Cardiac muscle cell (in vitro differentiated cells and primary cell): ENCODE measurements around the gene GH2. TPM values are rescaled to one million over a fixed set of nuclear protein-coding genes. Genes with fewer than 3 reads are reported as not detected.

ENCODE experiments used
- DNase-seq, 2 donors: peaks; one replicate each; pipeline versions ENCODE4 v3.0.0 to v3.0.0-alpha.2; 2010 to 2017; ENCODE audit warnings: low read depth in 1 of 2, low spot score in 1 of 2
- H3K27ac ChIP-seq: fragments of 200-600 bp; sonication (generic); 2 replicates; pipeline ENCODE4 v1.5.1; 2016
- H3K27me3 ChIP-seq: fragments of 200-600 bp; sonication (generic); 2 replicates; pipeline ENCODE4 v1.6.0; 2016; ENCODE audit warnings: control low read depth
- H3K36me3 ChIP-seq: fragments of 200-600 bp; sonication (generic); 2 replicates; pipeline ENCODE4 v1.5.1; 2016; ENCODE audit warnings: control low read depth
- H3K4me1 ChIP-seq: fragments of 200-600 bp; sonication (generic); 2 replicates; pipeline ENCODE4 v1.8.1; 2017; ENCODE audit warnings: low read depth, mild to moderate bottlenecking, mixed run types
- H3K4me3 ChIP-seq: fragments of 200-600 bp; sonication (generic); 2 replicates; pipeline ENCODE4 v1.5.1; 2016; ENCODE audit warnings: mild to moderate bottlenecking
- H3K9me3 ChIP-seq: fragments of 200-600 bp; sonication (generic); 2 replicates; pipeline ENCODE4 v1.5.1; 2017; ENCODE audit warnings: low read depth, mild to moderate bottlenecking, control low read depth
- polyA plus RNA-seq: library from polyadenylated mRNA; unstranded; fragments of >200 nt; fragmentation: Nextera tagmentation; extraction: Ambion mirVana; gene quantifications from 2 replicates; pipeline ENCODE4 v1.2.1, GENCODE V29; 2016
- total RNA-seq: library from RNA; depleted of rRNA; stranded (reverse); fragments of >200 nt; gene quantifications from 2 replicates; pipeline ENCODE4 v1.2.3, GENCODE V29; 2016
- TF ChIP-seq, protein P1 (sequence below): IDR thresholded peaks from 2 replicates; pipeline ENCODE4 v1.5.1; 2012; ENCODE audit warnings: low read depth, mild to moderate bottlenecking, low read length

The GH2 gene
- total and polyA plus RNA-seq, 2 experiments from 2014 or later: 0.35 TPM; not detected in 1

DNA sequence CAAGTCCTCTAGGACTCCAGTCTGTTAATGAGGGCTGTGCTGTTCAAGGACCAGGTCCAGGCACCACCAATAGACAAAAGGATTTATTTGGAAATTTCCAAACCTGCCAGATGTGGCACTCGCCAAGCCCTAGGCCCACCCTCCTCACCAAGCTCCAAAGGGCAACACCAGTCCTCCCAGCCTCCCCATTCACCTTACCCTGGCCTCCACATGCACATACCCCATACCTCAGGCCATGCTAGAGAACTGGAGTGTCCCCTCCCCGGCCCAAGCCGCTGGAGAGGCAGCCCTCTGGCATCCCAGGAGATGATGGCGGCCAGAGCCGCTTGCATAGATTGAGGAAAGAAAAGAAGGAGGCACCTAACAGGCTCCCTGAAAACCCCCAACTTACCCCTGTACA, 49.7 kb downstream of the GH2 start:
- peak overlapping the region; percentile 14 for H3K27ac ChIP-seq
- H3K27me3 ChIP-seq: no peaks in the 10 kb centered on the region
- peaks cover 5% of the 10 kb centered on the region for H3K4me1 ChIP-seq
- DNase-seq: no peak
- H3K4me3 ChIP-seq: no peak overlapping the region
- H3K36me3 ChIP-seq: peaks cover 38% of the 10 kb centered on the region
- no peaks in the 10 kb centered on the region for H3K9me3 ChIP-seq
- TF ChIP-seq, protein P1, sequence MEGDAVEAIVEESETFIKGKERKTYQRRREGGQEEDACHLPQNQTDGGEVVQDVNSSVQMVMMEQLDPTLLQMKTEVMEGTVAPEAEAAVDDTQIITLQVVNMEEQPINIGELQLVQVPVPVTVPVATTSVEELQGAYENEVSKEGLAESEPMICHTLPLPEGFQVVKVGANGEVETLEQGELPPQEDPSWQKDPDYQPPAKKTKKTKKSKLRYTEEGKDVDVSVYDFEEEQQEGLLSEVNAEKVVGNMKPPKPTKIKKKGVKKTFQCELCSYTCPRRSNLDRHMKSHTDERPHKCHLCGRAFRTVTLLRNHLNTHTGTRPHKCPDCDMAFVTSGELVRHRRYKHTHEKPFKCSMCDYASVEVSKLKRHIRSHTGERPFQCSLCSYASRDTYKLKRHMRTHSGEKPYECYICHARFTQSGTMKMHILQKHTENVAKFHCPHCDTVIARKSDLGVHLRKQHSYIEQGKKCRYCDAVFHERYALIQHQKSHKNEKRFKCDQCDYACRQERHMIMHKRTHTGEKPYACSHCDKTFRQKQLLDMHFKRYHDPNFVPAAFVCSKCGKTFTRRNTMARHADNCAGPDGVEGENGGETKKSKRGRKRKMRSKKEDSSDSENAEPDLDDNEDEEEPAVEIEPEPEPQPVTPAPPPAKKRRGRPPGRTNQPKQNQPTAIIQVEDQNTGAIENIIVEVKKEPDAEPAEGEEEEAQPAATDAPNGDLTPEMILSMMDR: no peak

DNA sequence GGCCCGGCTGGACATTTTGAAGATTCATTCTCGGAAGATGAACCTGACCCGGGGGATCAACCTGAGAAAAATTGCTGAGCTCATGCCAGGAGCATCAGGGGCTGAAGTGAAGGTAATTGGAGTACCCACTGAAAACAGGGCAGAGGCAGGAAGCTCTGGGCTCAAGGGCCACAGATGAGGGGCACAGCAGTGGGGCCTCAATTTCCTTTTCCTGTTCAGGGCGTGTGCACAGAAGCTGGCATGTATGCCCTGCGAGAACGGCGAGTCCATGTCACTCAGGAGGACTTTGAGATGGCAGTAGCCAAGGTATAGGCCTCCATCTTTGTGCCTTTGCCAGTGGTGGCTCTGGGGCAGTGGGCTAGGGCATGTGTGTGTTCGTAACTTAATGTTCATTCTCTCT, 50.2 kb downstream of the GH2 start:
- H3K27me3 ChIP-seq: no peaks in the 10 kb centered on the region
- TF ChIP-seq, protein P1: no peak
- peak overlapping the region; percentile 14 for H3K27ac ChIP-seq
- DNase-seq: no peak
- peaks cover 38% of the 10 kb centered on the region for H3K36me3 ChIP-seq
- H3K4me3 ChIP-seq: no peak overlapping the region
- H3K9me3 ChIP-seq: no peaks in the 10 kb centered on the region
- peaks cover 5% of the 10 kb centered on the region for H3K4me1 ChIP-seq

DNA sequence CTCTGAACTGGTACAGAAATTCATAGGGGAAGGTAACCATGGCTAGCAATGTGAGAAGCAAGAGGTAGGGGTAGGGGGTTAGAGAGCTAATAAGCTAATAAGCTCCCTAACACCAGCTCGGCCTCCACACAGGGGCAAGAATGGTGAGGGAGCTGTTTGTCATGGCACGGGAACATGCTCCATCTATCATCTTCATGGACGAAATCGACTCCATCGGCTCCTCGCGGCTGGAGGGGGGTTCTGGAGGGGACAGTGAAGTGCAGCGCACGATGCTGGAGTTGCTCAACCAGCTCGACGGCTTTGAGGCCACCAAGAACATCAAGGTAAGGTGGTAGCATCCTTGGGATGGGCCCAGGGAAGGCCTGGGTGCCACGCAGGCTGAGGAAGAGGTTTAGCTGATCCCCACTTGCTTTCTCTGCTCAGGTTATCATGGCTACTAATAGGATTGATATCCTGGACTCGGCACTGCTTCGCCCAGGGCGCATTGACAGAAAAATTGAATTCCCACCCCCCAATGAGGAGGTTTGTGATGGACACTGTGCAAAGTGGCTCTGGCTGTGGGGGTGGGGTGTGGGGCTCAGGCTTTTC, 50.7 kb downstream of the GH2 start:
- Histone ChIP-seq H3K27ac (no peak overlapping the region), H3K4me1 (peaks cover 5% of the 10 kb centered on the region), H3K36me3 (peaks cover 35% of the 10 kb centered on the region), H3K9me3 (no peaks in the 10 kb centered on the region), H3K4me3 (no peak overlapping the region), H3K27me3 (no peaks in the 10 kb centered on the region)
- TF ChIP-seq, protein P1: no peak
- no peak for DNase-seq

DNA sequence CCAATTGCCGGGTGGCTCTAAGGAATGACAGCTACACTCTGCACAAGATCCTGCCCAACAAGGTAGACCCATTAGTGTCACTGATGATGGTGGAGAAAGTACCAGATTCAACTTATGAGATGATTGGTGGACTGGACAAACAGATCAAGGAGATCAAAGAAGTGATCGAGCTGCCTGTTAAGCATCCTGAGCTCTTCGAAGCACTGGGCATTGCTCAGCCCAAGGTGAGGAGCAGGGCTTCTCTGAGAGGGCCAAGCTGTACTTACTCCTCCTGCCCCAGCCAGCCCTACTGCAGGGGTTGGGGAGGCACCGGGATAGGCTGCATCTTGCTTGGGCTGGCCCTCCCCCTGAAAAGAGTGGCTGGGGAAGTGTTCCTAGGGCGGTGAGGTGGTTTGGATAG, 51.5 kb downstream of the GH2 start:
- H3K36me3 ChIP-seq: peaks cover 35% of the 10 kb centered on the region

More for the DNA sequence above, 51.5 kb downstream of the GH2 start:
- H3K9me3 ChIP-seq: no peaks in the 10 kb centered on the region
- no peaks in the 10 kb centered on the region for H3K27me3 ChIP-seq
- no peak overlapping the region for H3K27ac ChIP-seq
- TF ChIP-seq, protein P1: no peak
- DNase-seq: no peak
- H3K4me1 ChIP-seq: peaks cover 8% of the 10 kb centered on the region
- H3K4me3 ChIP-seq: no peak overlapping the region

Other genes with a start within 250 kb of the GH2 start
- 58.8 and 76.3 TPM in 2 replicates for gene LIMD2, start 181.8 kb downstream of the GH2 start, total RNA-seq
- gene LIMD2, start 181.8 kb downstream of the GH2 start, polyA plus RNA-seq: 58.6 and 74.1 TPM in 2 replicates
- 22.7 and 30.3 TPM in 2 replicates for gene STRADA, start 140.1 kb downstream of the GH2 start, total RNA-seq
- 43.2 and 53.1 TPM in 2 replicates for gene STRADA, start 140.1 kb downstream of the GH2 start, polyA plus RNA-seq
- 27.6 and 30.0 TPM in 2 replicates for gene CCDC47, start 108.3 kb downstream of the GH2 start, total RNA-seq
- gene CCDC47, start 108.3 kb downstream of the GH2 start, polyA plus RNA-seq: 54.7 and 56.5 TPM in 2 replicates
- 49.0 and 91.0 TPM in 2 replicates for gene DDX42, start 107.8 kb downstream of the GH2 start, total RNA-seq
- 58.1 and 71.6 TPM in 2 replicates for gene DDX42, start 107.8 kb downstream of the GH2 start, polyA plus RNA-seq
- gene PSMC5, start 54.5 kb downstream of the GH2 start, total RNA-seq: 42.7 and 57.7 TPM in 2 replicates
- gene PSMC5, start 54.5 kb downstream of the GH2 start, polyA plus RNA-seq: 144 and 230 TPM in 2 replicates
- 43.1 and 47.2 TPM in 2 replicates for gene FTSJ3, start 54.3 kb downstream of the GH2 start, total RNA-seq
- gene FTSJ3, start 54.3 kb downstream of the GH2 start, polyA plus RNA-seq: 52.2 and 57.3 TPM in 2 replicates
- gene SMARCD2, start 39.3 kb downstream of the GH2 start, total RNA-seq: 39.2 and 67.6 TPM in 2 replicates
- 40.3 and 45.4 TPM in 2 replicates for gene SMARCD2, start 39.3 kb downstream of the GH2 start, polyA plus RNA-seq
- not detected in 2 replicates for gene CSH2, start 8.3 kb downstream of the GH2 start, total RNA-seq
- not detected in 2 replicates for gene CSH2, start 8.3 kb downstream of the GH2 start, polyA plus RNA-seq
- gene CSH1, start 14.6 kb upstream of the GH2 start, total RNA-seq: not detected in 2 replicates
- not detected in 2 replicates for gene CSH1, start 14.6 kb upstream of the GH2 start, polyA plus RNA-seq
- not detected in 2 replicates for gene CSHL1, start 29.3 kb upstream of the GH2 start, total RNA-seq
- not detected in 2 replicates for gene CSHL1, start 29.3 kb upstream of the GH2 start, polyA plus RNA-seq
- gene GH1, start 36.9 kb upstream of the GH2 start, total RNA-seq: not detected in 2 replicates
- gene GH1, start 36.9 kb upstream of the GH2 start, polyA plus RNA-seq: not detected in 2 replicates
- gene CD79B, start 50.4 kb upstream of the GH2 start, total RNA-seq: not detected in 2 replicates
- 0.23 TPM in 1 of 2 replicates, not detected in the other for gene CD79B, start 50.4 kb upstream of the GH2 start, polyA plus RNA-seq
- gene SCN4A, start 91.0 kb upstream of the GH2 start, total RNA-seq: 0.63 and 0.78 TPM in 2 replicates
- 0.49 TPM in 1 of 2 replicates, not detected in the other for gene SCN4A, start 91.0 kb upstream of the GH2 start, polyA plus RNA-seq
- 2.9 and 3.6 TPM in 2 replicates for gene PRR29, start 116.4 kb upstream of the GH2 start, total RNA-seq
- 1.7 and 4.9 TPM in 2 replicates for gene PRR29, start 116.4 kb upstream of the GH2 start, polyA plus RNA-seq
- gene ICAM2, start 138.7 kb upstream of the GH2 start, total RNA-seq: not detected in 2 replicates
- 1.1 and 2.3 TPM in 2 replicates for gene ICAM2, start 138.7 kb upstream of the GH2 start, polyA plus RNA-seq
- 6.6 and 8.9 TPM in 2 replicates for gene ERN1, start 248.2 kb upstream of the GH2 start, total RNA-seq
- 12.4 and 17.9 TPM in 2 replicates for gene ERN1, start 248.2 kb upstream of the GH2 start, polyA plus RNA-seq